GM12864 (cell line): Measurements from ENCODE around the gene SMCO3.

Experiments used
- DNase-seq: peaks from one replicate; pipeline ENCODE4 v3.0.0-alpha.2; 2011; ENCODE audit warnings: low read depth
- H3K4me3 ChIP-seq: 2 replicates; pipeline ENCODE4 v1.5.1; 2011; ENCODE audit warnings: mild to moderate bottlenecking, low read depth, low read length, control low read depth
- CTCF ChIP-seq: IDR thresholded peaks from 2 replicates; pipeline ENCODE4 v1.5.1; 2011; ENCODE audit warnings: low read depth, mild to moderate bottlenecking, moderate library complexity, low read length, control low read depth, inconsistent platforms; ENCODE audit errors: missing control alignments

Gene SMCO3

GRCh38 chr12:14833952-14834351 lies 20.0 kb upstream of the SMCO3 start:
- DNase-seq: no peak
- TF ChIP-seq CTCF: no peak
- H3K4me3 ChIP-seq: no peak overlapping the region

- H3K4me3 ChIP-seq: no peak overlapping the region
- DNase-seq: no peak
- no peak for TF ChIP-seq CTCF
Measured at GRCh38 chr12:14833336-14833735, 19.4 kb upstream of the SMCO3 start.

- TF ChIP-seq CTCF: no peak
- no peak for DNase-seq
- H3K4me3 ChIP-seq: no peak overlapping the region
Measured at GRCh38 chr12:14828892-14829291, 14.9 kb upstream of the SMCO3 start.

GRCh38 chr12:14827043-14827442 lies 13.1 kb upstream of the SMCO3 start:
- DNase-seq: no peak
- TF ChIP-seq CTCF: no peak
- H3K4me3 ChIP-seq: no peak overlapping the region

- H3K4me3 ChIP-seq: no peak overlapping the region
- no peak for DNase-seq
- no peak for TF ChIP-seq CTCF
Measured at GRCh38 chr12:14826491-14826890, 12.5 kb upstream of the SMCO3 start.

GRCh38 chr12:14825256-14825655 lies 11.3 kb upstream of the SMCO3 start:
- H3K4me3 ChIP-seq: no peak overlapping the region
- DNase-seq: no peak
- TF ChIP-seq CTCF: no peak

GRCh38 chr12:14824012-14824634 lies 10.1 kb upstream of the SMCO3 start:
- no peak overlapping the region for H3K4me3 ChIP-seq
- no peak for TF ChIP-seq CTCF
- no peak for DNase-seq
